Fibroblast of mammary gland (primary cell): ENCODE measurements around the gene CACNA2D1.
"Not testable (repeated sequence)": the region's sequence is repeated elsewhere in the genome, so short reads cannot be mapped to it uniquely, and the experiment has no call there.

Experiments
- DNase-seq: peaks from one replicate; pipeline ENCODE4 v3.0.0-alpha.2; 2010; ENCODE audit warnings: low read depth
- H3K4me3 ChIP-seq: 2 replicates; pipeline ENCODE4 v1.5.1; 2011; ENCODE audit warnings: low read depth, mild to moderate bottlenecking, low read length, moderate library complexity; ENCODE audit not compliant: control insufficient read depth
- CTCF ChIP-seq: conservative IDR thresholded peaks from 2 replicates; pipeline ENCODE4 v1.5.1; 2011; ENCODE audit warnings: low read depth, low read length, inconsistent platforms; ENCODE audit not compliant: control insufficient read depth, insufficient read depth

CACNA2D1 gene

GRCh38 chr7:82021713-82022112 lies 421.9 kb downstream of the CACNA2D1 start:
- no peak overlapping the region for H3K4me3 ChIP-seq
- DNase-seq = no peak
- no peak for TF ChIP-seq CTCF

GRCh38 chr7:82021036-82021435 lies 422.5 kb downstream of the CACNA2D1 start:
- H3K4me3 ChIP-seq = no peak overlapping the region
- no peak for TF ChIP-seq CTCF
- no peak for DNase-seq

- H3K4me3 ChIP-seq = no peak overlapping the region
- TF ChIP-seq CTCF = no peak
- no peak for DNase-seq
These were observed 423.8 kb downstream of the CACNA2D1 start for GRCh38 chr7:82019551-82020475.

- TF ChIP-seq CTCF = no peak
- H3K4me3 ChIP-seq = no peak overlapping the region
- DNase-seq = peak; percentile 9
These were observed 425.4 kb downstream of the CACNA2D1 start for GRCh38 chr7:82018226-82018625.

- TF ChIP-seq CTCF = peak; percentile 65
- DNase-seq = peak; percentile 64
- H3K4me3 ChIP-seq = no peak overlapping the region
These were observed 426.1 kb downstream of the CACNA2D1 start for GRCh38 chr7:82017334-82017943.

GRCh38 chr7:82015751-82016150 lies 427.8 kb downstream of the CACNA2D1 start:
- peak; percentile 19 for DNase-seq
- H3K4me3 ChIP-seq = no peak overlapping the region

GRCh38 chr7:82014574-82014973 lies 429.0 kb downstream of the CACNA2D1 start:
- H3K4me3 ChIP-seq = not testable (repeated sequence)
- peak; percentile 11 for DNase-seq

More at GRCh38 chr7:82015751-82016150, 427.8 kb downstream of the CACNA2D1 start:
- no peak for TF ChIP-seq CTCF
